ENCODE results near the gene CTSO.

Gene CTSO

DNA sequence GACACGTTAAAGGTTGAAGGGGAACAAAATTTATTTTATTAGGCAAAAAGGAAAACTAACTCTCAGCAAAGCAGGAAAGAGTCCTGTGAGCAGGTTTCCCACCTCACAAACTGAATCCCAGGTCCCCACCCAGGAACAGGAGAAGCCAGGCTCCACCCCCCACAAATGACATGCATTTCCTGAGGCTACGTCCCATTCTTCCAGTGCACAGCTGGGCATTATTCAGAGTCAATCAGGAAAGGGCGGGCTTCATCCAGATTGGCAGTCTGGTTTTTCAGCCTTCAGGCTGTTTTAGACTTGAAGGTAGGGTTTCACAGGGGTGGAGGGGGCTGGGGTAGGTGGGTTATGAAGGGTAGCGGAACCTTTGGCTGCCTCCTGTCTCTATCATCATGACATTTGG is 75.7 kb downstream of the CTSO start:
- Histone ChIP-seq H3K9me3 (ENCODE audit: control insufficient read depth in 1 of 2, low read length in 2 of 2) (peaks cover 0 to 4% of the 10 kb centered on the region in 2 donors), H3K4me3 (ENCODE audit: low read depth in 1 of 2, low read length in 2 of 2) (no peak overlapping the region), H3K4me1 (ENCODE audit: control insufficient read depth in 1 of 2, insufficient read depth in 2 of 2, low read length in 2 of 2) (no peaks in the 10 kb centered on the region), H3K27ac (ENCODE audit: low read depth, low read length) (no peak overlapping the region), H3K27me3 (ENCODE audit: control insufficient read depth in 1 of 2, insufficient read depth in 2 of 2, low read length in 2 of 2) (no peaks in the 10 kb centered on the region), H3K9ac (ENCODE audit: low read depth in 1 of 2, low read length in 2 of 2) (no peak overlapping the region), H3K36me3 (ENCODE audit: control insufficient read depth in 1 of 2, insufficient read depth in 2 of 2, low read length in 2 of 2) (no peaks in the 10 kb centered on the region)

DNA sequence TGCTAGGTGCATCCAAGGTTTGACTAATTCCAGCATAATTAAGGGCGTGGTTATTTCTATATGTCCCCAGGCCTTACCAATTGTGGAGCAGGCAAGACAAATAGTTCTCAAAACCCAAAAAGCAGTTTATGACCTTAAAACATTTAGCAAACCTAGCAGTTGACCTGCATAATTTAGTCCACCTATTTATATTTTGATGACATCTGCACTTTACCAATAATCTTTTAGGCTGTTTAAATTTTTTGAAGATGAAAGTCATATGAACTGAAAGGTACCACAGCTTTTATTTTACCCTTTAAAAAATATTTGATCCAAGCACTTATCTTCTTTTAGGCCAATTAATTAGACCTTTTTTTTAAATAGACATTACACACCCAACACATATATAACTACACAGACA is 77.8 kb downstream of the CTSO start:
- no peak overlapping the region for H3K4me3 ChIP-seq (ENCODE audit: low read depth in 1 of 2, low read length in 2 of 2)
- H3K27me3 ChIP-seq (ENCODE audit: control insufficient read depth in 1 of 2, insufficient read depth in 2 of 2, low read length in 2 of 2) = no peaks in the 10 kb centered on the region
- H3K9me3 ChIP-seq (ENCODE audit: control insufficient read depth in 1 of 2, low read length in 2 of 2) = peaks cover 0 to 4% of the 10 kb centered on the region in 2 donors
- no peaks in the 10 kb centered on the region for H3K36me3 ChIP-seq (ENCODE audit: control insufficient read depth in 1 of 2, insufficient read depth in 2 of 2, low read length in 2 of 2)
- H3K27ac ChIP-seq (ENCODE audit: low read depth, low read length) = no peak overlapping the region
- H3K4me1 ChIP-seq (ENCODE audit: control insufficient read depth in 1 of 2, insufficient read depth in 2 of 2, low read length in 2 of 2) = no peaks in the 10 kb centered on the region
- no peak overlapping the region for H3K9ac ChIP-seq (ENCODE audit: low read depth in 1 of 2, low read length in 2 of 2)

Measured in duodenal mucosa (tissue), 2 donors.